Upper lobe of left lung (tissue), 4 donors: ENCODE results near the gene EN2.

ENCODE experiments used
- EP300 ChIP-seq, 4 donors: sonication (generic); formaldehyde crosslinking; IDR thresholded peaks; one replicate each; pipeline ENCODE4 v1.5.1; 2017; ENCODE audit warnings: antibody characterized with exemption in 4 of 4, control low read depth in 2 of 4
- POLR2A ChIP-seq, 4 donors: fragments of 450-650 bp; IDR thresholded peaks; one replicate each; pipeline ENCODE4 v1.5.1; 2016 to 2017; ENCODE audit warnings: antibody characterized with exemption in 4 of 4, mild to moderate bottlenecking in 2 of 4
- TF ChIP-seq, protein P1 (sequence below), 6 experiments: fragments of 450-650 bp in 4 of 6; fragments of 200-600 bp in 2 of 6; sonication (generic) in 2 of 6; IDR thresholded peaks; one replicate each; pipeline ENCODE4 v1.5.1; 2016 to 2019; ENCODE audit warnings: antibody characterized with exemption in 6 of 6

DNA sequence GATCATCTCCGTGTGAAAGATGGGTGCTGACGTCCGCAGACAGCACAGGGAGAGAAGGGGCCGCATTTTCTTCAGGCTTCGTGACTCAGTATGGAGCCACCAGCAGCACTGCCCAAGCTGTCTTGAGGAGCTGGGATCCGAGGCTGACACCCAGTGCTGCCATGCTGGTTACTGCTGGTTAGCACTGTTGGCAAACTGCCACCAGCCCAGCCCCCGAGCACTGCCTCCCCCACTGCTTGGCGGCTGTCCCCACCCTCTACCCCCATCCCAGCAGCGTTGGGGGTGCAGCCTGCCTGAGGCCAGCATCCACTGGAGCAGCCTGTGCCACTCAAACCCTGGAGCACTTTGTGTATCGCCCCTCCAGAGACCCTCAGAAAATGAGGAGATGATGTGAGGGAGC lies 35.8 kb upstream of the EN2 start:
- TF ChIP-seq POLR2A (IDR thresholded peaks at IDR 0.05), result no peak
- TF ChIP-seq, protein P1, sequence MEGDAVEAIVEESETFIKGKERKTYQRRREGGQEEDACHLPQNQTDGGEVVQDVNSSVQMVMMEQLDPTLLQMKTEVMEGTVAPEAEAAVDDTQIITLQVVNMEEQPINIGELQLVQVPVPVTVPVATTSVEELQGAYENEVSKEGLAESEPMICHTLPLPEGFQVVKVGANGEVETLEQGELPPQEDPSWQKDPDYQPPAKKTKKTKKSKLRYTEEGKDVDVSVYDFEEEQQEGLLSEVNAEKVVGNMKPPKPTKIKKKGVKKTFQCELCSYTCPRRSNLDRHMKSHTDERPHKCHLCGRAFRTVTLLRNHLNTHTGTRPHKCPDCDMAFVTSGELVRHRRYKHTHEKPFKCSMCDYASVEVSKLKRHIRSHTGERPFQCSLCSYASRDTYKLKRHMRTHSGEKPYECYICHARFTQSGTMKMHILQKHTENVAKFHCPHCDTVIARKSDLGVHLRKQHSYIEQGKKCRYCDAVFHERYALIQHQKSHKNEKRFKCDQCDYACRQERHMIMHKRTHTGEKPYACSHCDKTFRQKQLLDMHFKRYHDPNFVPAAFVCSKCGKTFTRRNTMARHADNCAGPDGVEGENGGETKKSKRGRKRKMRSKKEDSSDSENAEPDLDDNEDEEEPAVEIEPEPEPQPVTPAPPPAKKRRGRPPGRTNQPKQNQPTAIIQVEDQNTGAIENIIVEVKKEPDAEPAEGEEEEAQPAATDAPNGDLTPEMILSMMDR (IDR thresholded peaks at IDR 0.05), result no peak
- no peak for TF ChIP-seq EP300 (IDR thresholded peaks at IDR 0.05)
